Lower lobe of right lung (tissue), 2 donors: ENCODE measurements around the gene AHNAK2. TPM values are rescaled to one million over a fixed set of nuclear protein-coding genes. Genes with fewer than 3 reads are reported as not detected.

Source experiments
- ATAC-seq, 2 donors: fragments of 200-7000 bp; cut with Tn5 transposase; one replicate each; pipeline ENCODE4 v1.9.1; 2020 to 2022; ENCODE audit warnings: mild to moderate bottlenecking in 2 of 2, moderate library complexity in 2 of 2
- DNase-seq: peaks from one replicate; pipeline ENCODE4 v3.0.0-alpha.2; 2020
- H3K27ac ChIP-seq: fragments of 200-600 bp; one replicate; pipeline ENCODE4 v1.8.0; 2022
- H3K27me3 ChIP-seq: fragments of 200-600 bp; one replicate; pipeline ENCODE4 v1.8.0; 2022; ENCODE audit warnings: low read depth
- H3K36me3 ChIP-seq: fragments of 200-600 bp; one replicate; pipeline ENCODE4 v1.8.0; 2022; ENCODE audit warnings: mild to moderate bottlenecking
- H3K4me1 ChIP-seq: fragments of 200-600 bp; one replicate; pipeline ENCODE4 v1.8.0; 2022
- H3K4me3 ChIP-seq: fragments of 200-600 bp; one replicate; pipeline ENCODE4 v1.8.0; 2022; ENCODE audit warnings: mild to moderate bottlenecking
- H3K9me3 ChIP-seq: fragments of 200-600 bp; one replicate; pipeline ENCODE4 v1.8.0; 2022
- intact Hi-C: fragments of 100-400 bp; cut with DNase I; formaldehyde crosslinking; loops from one replicate; pipeline ENCODE4 v1.11.0; 2022
- total RNA-seq: library from RNA; stranded (reverse); fragmentation: NEBNext Ultra II Directional; extraction: Animal tissue kit (Norgen Biotek cat#: 25700); gene quantifications from one replicate; pipeline ENCODE4 v1.2.1, GENCODE V29; 2021
- TF ChIP-seq, protein P1 (sequence below): fragments of 200-600 bp; IDR thresholded peaks from one replicate; pipeline ENCODE4 v1.8.0; 2022; ENCODE audit warnings: antibody characterized with exemption, mild to moderate bottlenecking
- donor health status: DM: no; HTN: yes; CAD: no; lungs with severe emphysema.

The AHNAK2 gene
- total RNA-seq, 1 donor from 2014 or later: 10.8 TPM

DNA sequence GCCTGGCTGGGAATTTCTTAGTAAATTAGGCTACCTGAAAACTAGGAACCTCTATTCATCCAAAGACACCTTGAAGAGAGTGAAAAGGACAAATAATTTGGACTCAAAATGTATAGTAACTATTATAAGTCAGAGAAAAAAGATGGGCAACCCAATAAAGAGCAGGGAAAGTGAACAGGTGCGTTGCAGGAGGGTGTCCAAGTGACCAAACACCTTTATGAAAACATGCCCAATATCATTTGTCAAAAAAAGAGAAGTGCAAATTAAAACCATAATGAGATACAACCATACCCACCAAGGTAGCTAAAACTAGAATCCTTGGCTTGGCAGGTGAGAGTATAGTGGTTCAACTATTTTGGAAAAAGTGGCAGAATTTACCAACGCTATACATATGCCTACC, 78.4 kb downstream of the AHNAK2 start:
- Histone ChIP-seq H3K9me3 (no peaks in the 10 kb centered on the region), H3K27me3 (peaks cover 9% of the 10 kb centered on the region), H3K27ac (no peak overlapping the region), H3K36me3 (no peaks in the 10 kb centered on the region), H3K4me1 (peaks cover 14% of the 10 kb centered on the region), H3K4me3 (no peak overlapping the region)
- no peak for DNase-seq
- no peak for ATAC-seq
- intact Hi-C loops: no loop called here
- TF ChIP-seq, protein P1, sequence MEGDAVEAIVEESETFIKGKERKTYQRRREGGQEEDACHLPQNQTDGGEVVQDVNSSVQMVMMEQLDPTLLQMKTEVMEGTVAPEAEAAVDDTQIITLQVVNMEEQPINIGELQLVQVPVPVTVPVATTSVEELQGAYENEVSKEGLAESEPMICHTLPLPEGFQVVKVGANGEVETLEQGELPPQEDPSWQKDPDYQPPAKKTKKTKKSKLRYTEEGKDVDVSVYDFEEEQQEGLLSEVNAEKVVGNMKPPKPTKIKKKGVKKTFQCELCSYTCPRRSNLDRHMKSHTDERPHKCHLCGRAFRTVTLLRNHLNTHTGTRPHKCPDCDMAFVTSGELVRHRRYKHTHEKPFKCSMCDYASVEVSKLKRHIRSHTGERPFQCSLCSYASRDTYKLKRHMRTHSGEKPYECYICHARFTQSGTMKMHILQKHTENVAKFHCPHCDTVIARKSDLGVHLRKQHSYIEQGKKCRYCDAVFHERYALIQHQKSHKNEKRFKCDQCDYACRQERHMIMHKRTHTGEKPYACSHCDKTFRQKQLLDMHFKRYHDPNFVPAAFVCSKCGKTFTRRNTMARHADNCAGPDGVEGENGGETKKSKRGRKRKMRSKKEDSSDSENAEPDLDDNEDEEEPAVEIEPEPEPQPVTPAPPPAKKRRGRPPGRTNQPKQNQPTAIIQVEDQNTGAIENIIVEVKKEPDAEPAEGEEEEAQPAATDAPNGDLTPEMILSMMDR: no peak

DNA sequence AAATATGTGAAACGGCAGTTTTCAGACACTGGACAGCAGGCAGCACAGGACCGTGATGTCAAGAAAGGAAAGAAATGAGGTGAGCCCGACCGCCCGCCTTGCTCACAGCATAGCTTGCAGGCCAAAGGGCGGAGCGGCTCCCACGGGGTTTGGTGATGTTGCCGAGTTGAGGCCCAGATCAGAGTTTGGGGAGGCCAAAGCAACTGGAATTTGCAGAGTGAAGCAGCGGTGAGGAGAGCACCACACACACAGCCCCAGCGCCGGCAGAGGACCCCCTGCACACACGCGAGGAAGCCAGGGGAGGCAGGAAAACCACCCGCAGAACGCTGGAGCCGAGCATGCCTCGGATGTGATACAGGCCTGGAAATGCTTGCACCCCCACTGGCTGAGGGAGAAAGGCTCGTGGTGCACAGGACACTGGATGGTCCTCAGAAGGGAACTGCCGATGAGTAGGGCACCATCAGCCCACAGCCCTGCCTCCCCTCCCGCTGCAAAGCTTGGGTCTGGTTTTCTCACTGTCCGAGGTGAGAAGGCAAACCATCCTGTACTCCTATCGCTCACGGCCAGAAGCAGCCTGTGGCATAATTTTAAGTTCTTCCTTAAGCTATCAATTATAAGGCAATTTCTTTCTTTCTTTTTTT, 79.2 kb downstream of the AHNAK2 start:
- TF ChIP-seq, protein P1: no peak
- no peak overlapping the region for H3K27ac ChIP-seq
- H3K36me3 ChIP-seq: peaks cover 4% of the 10 kb centered on the region
- intact Hi-C loops: no loop called here
- no peak overlapping the region for H3K4me3 ChIP-seq
- H3K4me1 ChIP-seq: peaks cover 18% of the 10 kb centered on the region
- DNase-seq (no peak), ATAC-seq (no peak)
- no peaks in the 10 kb centered on the region for H3K9me3 ChIP-seq
- H3K27me3 ChIP-seq: peaks cover 2% of the 10 kb centered on the region

DNA sequence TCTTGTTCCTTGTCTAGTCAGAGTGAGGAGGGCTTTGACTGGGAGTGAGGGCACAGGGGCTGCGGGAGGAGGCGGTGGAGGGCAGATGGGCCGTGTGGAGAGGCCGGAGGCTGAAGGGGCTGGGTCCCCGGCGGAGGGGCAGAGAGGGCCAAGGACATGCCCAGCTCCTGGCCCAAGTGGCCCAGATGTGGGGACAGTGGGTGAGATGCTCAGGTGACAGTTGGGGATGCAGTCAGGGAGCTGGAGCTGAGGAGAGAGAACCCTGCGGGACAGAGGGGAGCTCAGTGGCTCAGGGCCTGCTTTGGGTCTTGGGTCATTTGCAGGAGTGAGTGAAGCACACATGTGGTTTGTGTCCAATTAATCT, 80.0 kb downstream of the AHNAK2 start:
- ATAC-seq (no peak), DNase-seq (no peak)
- Histone ChIP-seq H3K27me3 (no peaks in the 10 kb centered on the region), H3K27ac (no peak overlapping the region), H3K4me1 (peaks cover 18% of the 10 kb centered on the region), H3K36me3 (peaks cover 4% of the 10 kb centered on the region), H3K4me3 (no peak overlapping the region), H3K9me3 (no peaks in the 10 kb centered on the region)
- intact Hi-C loops: no loop called here
- TF ChIP-seq, protein P1: no peak

DNA sequence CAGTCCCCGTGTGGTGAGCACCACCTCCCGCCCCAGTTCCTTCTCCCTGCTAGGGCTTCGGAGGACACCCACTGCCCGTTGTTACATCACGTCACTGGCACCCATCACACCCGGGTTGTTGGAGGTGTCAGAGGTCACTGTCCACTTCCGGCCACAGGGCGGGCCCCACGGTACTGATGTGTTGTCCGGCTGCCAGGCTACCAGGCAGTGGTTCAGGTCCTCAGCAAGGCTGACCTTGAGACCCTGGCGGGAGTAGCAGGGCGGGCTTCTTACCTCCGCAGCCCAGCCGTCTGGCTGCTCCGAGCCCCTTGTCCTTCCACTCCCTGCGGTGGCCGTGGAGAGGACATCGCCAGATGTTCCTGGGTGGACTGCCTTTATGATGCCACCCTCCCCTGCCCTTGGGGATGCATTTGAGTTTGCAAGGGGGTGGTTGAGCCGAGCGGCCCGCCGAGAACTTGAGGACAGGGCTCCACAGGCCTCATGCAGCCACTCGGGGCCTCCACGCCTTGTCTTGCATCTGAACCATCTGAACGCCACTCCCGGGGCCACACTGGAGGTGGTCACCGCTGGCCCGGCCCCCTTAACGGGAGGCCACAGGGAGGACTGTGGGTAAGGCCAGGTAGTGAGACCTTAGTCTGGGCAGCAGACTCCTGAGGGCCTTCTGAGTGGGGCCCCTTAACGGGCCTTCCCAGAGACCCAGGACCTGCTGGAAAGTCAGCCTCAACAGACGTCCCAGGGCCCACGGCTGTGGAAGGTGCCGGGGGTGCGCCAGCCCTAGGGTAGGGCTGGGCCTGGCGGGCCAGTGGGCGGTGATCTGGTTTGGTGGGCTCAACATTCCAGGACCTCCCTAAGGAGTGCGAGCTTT, 80.6 kb downstream of the AHNAK2 start:
- ATAC-seq (no peak), DNase-seq (peak; percentile 44)
- H3K27ac ChIP-seq: no peak overlapping the region
- peaks cover 4% of the 10 kb centered on the region for H3K36me3 ChIP-seq
- no peaks in the 10 kb centered on the region for H3K27me3 ChIP-seq
- H3K4me1 ChIP-seq: peaks cover 18% of the 10 kb centered on the region
- TF ChIP-seq, protein P1: no peak
- no peaks in the 10 kb centered on the region for H3K9me3 ChIP-seq
- H3K4me3 ChIP-seq: no peak overlapping the region
- intact Hi-C loops: no loop called here

DNA sequence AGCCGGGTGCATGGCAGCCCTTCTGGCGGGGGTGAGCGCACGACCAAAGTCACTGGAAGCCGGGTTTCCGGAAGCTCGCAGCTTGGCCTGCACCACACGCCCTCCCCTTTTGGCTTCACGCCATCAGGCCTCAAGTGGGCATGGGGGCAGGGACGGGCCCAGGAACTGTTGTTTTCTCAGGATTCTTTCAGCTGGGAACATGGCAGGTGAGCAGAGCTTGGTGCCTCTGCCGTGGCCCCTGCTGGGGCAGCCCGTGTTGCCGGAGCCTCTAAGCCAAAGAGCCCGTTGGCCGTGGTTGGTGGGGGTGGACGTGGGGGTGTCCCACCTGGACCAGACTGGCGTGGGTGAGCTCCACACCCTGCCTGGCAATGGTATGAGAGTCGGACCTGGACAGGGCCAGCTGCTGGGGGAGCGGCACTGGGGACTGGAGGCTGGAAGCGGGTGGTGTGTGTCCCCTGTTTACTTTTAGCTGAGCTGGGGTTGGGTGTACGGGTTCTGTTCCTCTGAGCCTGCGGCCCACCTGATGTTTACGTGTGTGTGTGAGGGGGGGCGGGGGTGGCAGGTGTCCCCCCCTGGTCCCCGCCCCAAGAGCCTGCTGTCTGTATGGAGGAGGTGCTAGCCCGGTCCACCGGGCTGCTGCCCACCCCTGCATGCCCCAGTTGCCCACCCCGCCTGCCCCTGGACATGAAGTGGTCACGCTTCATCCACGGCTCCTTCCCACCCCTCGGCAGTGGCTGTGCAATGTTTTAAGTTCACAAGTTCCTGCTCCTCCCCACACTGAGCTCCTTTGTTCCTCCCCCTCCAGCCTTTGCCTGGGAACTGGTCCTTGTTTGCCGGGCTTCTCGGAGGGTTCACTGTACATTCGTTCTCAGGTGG, 82.2 kb downstream of the AHNAK2 start:
- ATAC-seq (peak; percentile 68 to 75), DNase-seq (peak; percentile 81)
- TF ChIP-seq, protein P1: no peak
- no peaks in the 10 kb centered on the region for H3K27me3 ChIP-seq
- peak overlapping the region; percentile 39 for H3K4me3 ChIP-seq
- no peaks in the 10 kb centered on the region for H3K9me3 ChIP-seq
- no peak overlapping the region for H3K27ac ChIP-seq
- peaks cover 4% of the 10 kb centered on the region for H3K36me3 ChIP-seq
- intact Hi-C loops: no loop called here
- peaks cover 18% of the 10 kb centered on the region for H3K4me1 ChIP-seq
